Measurements from ENCODE around the gene EED. TPM values are rescaled to one million over a fixed set of nuclear protein-coding genes. Genes with fewer than 3 reads are reported as not detected.

Gene EED
- total and polyA plus RNA-seq, 9 of the 15 experiments (the other 6 are each of a cell fraction or from before 2014, with no cell fraction given) = 33.0 to 110 (median 55.1) TPM

DNA sequence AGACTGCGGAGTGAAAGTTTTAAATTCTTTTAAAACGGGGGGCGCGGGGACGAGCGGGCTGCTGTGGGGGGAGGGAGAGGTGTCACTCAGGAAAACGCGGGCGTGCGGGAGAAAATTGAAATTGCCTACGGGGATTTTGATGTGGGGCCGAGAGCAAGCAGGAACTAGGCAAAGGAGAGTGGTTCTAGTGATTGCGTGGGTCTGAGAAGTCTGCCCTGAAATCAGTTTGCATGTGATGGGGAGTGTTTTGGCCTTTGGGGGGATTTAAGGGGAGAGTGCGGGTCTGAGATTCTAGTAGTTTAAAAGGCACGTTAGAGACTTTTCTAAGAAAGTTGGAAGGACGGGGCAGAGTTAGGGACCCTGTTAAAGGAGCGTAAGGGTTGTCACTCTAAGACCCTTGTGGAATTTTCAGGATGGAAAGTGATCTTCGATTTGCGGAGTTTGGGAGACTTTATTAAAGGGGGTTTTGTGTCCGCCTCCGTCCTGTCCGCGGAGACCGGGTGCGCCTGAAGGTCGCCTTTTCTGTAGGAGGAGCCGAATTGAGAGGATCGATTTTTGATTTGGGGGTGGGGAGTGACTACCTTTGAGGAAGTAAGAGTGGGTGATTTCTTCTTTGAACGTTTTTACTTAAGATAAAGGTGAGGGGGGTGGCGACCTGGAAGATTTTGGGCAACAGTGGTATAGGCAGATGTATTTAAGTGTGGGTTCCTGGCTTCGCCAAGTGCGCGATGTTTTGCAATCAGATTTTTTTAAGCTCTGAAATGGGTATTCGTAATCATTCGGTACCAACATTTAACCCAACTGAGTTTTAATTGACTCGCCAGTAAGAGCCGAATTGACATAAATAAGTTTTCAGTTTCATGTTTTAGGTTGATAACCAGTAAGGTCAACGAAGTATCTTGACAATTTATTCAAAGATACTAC, 1.1 kb downstream of the EED start (continued):
- TF ChIP-seq HDAC8 (tag; IDR thresholded peaks at IDR 0.05) = no peak
- TF ChIP-seq, protein P1, sequence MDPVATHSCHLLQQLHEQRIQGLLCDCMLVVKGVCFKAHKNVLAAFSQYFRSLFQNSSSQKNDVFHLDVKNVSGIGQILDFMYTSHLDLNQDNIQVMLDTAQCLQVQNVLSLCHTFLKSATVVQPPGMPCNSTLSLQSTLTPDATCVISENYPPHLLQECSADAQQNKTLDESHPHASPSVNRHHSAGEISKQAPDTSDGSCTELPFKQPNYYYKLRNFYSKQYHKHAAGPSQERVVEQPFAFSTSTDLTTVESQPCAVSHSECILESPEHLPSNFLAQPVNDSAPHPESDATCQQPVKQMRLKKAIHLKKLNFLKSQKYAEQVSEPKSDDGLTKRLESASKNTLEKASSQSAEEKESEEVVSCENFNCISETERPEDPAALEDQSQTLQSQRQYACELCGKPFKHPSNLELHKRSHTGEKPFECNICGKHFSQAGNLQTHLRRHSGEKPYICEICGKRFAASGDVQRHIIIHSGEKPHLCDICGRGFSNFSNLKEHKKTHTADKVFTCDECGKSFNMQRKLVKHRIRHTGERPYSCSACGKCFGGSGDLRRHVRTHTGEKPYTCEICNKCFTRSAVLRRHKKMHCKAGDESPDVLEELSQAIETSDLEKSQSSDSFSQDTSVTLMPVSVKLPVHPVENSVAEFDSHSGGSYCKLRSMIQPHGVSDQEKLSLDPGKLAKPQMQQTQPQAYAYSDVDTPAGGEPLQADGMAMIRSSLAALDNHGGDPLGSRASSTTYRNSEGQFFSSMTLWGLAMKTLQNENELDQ (CRISPR knock-in tag; IDR thresholded peaks at IDR 0.05; ENCODE audit: borderline replicate concordance) = no peak
- no peak for TF ChIP-seq ZNF239 (CRISPR knock-in tag; IDR thresholded peaks at IDR 0.05)
- no peak for TF ChIP-seq KAT2B (IDR thresholded peaks at IDR 0.05; ENCODE audit: low read depth, low read length)
- TF ChIP-seq HSF4 (CRISPR knock-in tag; IDR thresholded peaks at IDR 0.05; ENCODE audit: borderline replicate concordance) = no peak
- TF ChIP-seq NFYB (IDR thresholded peaks at IDR 0.05; ENCODE audit: extremely low read depth, insufficient read length) = no peak
- TF ChIP-seq, protein P2, sequence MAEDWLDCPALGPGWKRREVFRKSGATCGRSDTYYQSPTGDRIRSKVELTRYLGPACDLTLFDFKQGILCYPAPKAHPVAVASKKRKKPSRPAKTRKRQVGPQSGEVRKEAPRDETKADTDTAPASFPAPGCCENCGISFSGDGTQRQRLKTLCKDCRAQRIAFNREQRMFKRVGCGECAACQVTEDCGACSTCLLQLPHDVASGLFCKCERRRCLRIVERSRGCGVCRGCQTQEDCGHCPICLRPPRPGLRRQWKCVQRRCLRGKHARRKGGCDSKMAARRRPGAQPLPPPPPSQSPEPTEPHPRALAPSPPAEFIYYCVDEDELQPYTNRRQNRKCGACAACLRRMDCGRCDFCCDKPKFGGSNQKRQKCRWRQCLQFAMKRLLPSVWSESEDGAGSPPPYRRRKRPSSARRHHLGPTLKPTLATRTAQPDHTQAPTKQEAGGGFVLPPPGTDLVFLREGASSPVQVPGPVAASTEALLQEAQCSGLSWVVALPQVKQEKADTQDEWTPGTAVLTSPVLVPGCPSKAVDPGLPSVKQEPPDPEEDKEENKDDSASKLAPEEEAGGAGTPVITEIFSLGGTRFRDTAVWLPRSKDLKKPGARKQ (CRISPR knock-in tag; IDR thresholded peaks at IDR 0.05) = no peak
- no peak for TF ChIP-seq ZBTB7A (IDR thresholded peaks at IDR 0.05; ENCODE audit: borderline replicate concordance, control insufficient read depth, low read depth, low read length)
- TF ChIP-seq ZFPM2 (CRISPR knock-in tag; IDR thresholded peaks at IDR 0.05) = no peak
- TF ChIP-seq DACH1 (IDR thresholded peaks at IDR 0.05; ENCODE audit: partially characterized antibody) = no peak
- TF ChIP-seq, protein P3, sequence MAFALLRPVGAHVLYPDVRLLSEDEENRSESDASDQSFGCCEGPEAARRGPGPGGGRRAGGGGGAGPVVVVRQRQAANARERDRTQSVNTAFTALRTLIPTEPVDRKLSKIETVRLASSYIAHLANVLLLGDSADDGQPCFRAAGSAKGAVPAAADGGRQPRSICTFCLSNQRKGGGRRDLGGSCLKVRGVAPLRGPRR (CRISPR knock-in tag; IDR thresholded peaks at IDR 0.05) = no peak
- no peak for TF ChIP-seq ZNF830 (CRISPR knock-in tag; IDR thresholded peaks at IDR 0.05)
- TF ChIP-seq GTF2F1 (IDR thresholded peaks at IDR 0.05; ENCODE audit: low read depth, low read length) = no peak
- TF ChIP-seq SIN3B (IDR thresholded peaks at IDR 0.05; ENCODE audit: low read depth) = no peak
- TF ChIP-seq, protein P4, sequence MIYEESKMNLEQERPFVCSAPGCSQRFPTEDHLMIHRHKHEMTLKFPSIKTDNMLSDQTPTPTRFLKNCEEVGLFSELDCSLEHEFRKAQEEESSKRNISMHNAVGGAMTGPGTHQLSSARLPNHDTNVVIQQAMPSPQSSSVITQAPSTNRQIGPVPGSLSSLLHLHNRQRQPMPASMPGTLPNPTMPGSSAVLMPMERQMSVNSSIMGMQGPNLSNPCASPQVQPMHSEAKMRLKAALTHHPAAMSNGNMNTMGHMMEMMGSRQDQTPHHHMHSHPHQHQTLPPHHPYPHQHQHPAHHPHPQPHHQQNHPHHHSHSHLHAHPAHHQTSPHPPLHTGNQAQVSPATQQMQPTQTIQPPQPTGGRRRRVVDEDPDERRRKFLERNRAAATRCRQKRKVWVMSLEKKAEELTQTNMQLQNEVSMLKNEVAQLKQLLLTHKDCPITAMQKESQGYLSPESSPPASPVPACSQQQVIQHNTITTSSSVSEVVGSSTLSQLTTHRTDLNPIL (CRISPR knock-in tag; IDR thresholded peaks at IDR 0.05) = no peak
- TF ChIP-seq NCOA4 (IDR thresholded peaks at IDR 0.05; ENCODE audit: partially characterized antibody) = no peak
- TF ChIP-seq CEBPB (tag; IDR thresholded peaks at IDR 0.05) = peak; percentile 51
- 0 out of 2 replicates have a peak, but pooled peaks have one; percentile 17 for TF ChIP-seq HDAC2 (IDR thresholded peaks at IDR 0.05)
- TF ChIP-seq MXI1 (IDR thresholded peaks at IDR 0.05; ENCODE audit: low read depth, low read length) = no peak
- no peak for TF ChIP-seq RBM39 (optimal IDR thresholded peaks at IDR 0.05; ENCODE audit: low read depth, low read length)
- no peak for TF ChIP-seq PRPF4 (IDR thresholded peaks at IDR 0.05; ENCODE audit: insufficient read depth, low read depth, low read length, poor library complexity, severe bottlenecking)
- no peak for TF ChIP-seq ZNF140 (CRISPR knock-in tag; IDR thresholded peaks at IDR 0.05)
- TF ChIP-seq RAD51 (IDR thresholded peaks at IDR 0.05; ENCODE audit: borderline replicate concordance, low read depth) = no peak
